SKM-1 treated with dmso at 0.1 percent for 144 hours (cell line): ENCODE results near the gene DIRAS1.

Source experiments
- DNase-seq: peaks from one replicate; lab custom pipeline; 2025; ENCODE audit not compliant: unreplicated experiment; lab: John Stamatoyannopoulos, UW

The DIRAS1 gene

DNA sequence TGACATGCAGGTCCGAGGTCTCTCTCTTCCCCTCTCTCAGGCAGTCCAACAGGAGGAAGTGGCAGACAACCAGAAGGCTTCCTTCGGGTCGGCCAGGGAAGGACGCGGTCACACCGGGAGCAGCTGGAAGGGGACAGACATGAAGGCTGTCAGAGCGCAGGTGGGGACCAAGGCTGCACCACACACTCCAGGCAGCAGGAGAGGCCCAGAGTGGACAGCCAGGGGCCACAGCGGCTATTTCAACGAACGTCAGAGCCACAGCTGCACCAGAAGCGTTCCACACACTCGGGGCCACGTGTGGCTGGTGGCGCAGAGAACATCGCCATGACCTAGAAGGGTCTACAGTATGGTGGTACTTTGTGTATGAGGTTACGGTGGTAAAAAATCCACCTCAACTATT, 34.6 kb upstream of the DIRAS1 start:
- DNase-seq = no peak

DNA sequence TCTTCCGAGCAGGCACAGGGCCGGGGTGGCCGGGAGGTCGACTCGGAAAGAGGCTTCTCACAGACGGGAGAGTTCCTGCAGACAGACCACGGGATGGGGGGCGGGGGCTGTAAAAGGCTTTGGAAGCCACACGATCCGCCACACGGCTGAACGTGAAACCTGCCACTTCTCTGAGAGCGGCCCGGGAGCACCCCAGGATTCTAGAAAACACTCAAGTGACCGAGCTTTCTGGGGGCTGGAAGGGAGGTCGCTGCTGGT, 34.2 kb upstream of the DIRAS1 start:
- DNase-seq = no peak

DNA sequence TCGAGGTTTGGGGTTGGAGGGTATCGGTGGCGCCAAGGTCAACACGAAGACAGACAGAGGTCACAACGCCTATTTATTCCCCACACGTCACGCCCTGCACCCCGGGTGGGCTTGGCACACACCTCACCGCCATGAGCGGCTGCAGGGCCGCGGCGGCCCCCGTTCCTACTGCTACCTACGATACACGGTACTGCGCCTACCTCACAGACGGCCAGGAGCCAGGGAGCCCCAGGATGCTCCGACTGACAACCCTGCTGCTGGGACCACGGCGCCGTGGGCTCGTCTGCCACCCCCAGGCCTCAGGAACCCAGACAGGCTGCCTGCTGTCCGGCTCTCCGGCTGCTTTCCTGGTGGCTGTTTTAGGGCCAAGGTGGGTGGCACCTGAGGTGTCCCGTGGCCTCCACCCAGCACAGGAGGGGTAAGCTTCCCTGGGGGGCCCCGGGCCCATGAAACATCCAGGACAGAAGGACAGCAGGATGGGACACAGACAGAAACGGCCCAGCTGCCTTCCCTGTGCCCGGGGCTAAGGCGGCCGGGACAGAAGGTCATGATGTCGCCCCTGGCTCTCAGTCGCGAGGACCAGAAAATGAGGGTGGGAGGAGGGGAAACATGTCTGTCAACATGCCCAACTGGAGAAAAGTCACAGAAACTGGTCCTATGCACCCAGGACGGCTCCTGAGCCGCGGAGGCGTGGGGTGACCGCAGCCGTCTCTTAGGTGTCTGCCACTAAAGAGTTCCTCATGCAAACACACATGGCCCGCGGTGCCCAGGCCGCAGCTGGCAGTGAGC, 33.7 kb upstream of the DIRAS1 start:
- DNase-seq = no peak

DNA sequence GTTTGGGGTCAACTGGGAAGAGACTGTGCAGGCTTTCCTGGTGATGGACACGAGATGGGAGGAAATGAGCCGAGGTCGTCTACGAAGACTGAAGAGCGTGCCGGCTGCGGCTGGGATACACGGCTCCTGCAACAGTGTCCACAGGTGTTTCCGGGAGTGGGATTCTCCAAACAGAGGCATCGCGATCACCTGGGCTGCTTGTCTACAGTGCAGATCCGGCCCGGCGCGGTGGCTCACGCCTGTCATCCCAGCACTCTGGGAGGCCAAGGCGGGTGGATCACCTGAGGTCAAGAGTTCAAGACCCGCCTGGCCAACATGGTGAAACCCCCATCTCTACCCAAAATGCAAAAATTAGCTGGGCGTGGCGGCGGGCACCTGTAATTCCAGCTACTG, 30.3 kb upstream of the DIRAS1 start:
- no peak for DNase-seq

DNA sequence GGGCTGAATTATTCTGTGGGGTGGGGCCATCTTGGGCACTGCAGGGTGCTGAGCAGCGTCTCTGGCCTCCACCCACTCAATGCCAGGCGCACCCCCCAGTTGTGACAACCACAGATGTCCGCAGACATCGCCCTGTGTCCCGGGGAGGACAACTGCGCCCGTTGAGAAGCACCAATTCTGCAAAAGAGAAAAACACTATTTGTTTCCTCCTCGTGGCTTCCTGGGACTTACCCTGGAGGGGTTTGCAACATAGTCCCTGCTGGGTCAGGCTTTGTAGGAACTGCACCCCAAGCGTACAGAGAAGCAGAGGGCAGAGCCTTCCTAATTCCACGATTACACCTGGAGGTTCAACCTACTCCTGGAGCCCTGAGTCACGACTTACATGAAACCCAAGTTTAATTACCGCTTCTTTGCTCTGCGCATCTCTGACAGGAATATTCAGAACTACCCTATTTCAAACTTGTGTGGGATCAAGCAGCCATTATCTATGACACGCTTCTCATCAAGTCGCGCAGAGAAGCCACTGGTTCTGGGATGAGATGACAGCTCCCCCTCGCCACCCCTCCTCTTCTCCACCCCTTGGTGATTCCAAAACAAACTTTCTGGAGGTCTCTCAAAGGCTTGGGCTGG, 29.8 kb upstream of the DIRAS1 start:
- DNase-seq = no peak

DNA sequence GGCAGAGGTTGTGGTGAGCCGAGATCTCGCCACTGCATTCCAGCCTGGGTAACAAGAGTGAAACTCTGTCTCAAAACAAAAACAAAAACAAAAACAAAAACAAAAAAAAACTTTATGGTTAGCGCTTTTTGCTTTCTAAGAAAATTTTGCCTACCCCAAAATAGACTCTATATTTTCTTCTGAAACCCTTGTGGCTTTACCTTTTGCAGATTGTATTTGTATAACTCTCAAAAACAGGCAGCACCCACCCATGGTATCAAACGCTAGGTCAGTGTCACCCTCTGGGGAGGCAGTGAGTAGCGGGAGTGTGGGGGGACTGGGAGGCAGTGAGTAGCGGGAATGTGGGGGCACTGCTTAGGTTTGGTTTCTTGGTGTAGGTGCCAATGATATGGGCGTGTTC, 26.2 kb upstream of the DIRAS1 start:
- DNase-seq = no peak

DNA sequence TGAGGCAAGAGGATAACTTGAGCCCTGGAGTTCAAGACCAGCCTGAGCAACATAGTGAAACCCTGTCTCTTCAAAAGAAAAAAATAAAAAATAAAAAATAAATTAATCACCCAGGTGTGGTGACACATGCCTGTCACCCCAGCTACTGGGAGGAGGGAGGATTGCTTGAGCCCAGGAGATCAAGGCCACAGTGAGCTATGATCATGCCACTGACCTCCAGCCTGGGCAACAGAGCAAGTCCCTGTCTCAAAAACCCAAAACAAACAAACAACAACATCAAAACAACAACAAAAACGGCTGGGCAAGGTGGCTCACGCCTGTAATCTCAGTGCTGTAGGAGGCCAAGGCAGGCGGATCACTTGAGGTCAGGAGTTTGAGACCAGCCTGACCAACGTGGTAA, 22.9 kb upstream of the DIRAS1 start:
- DNase-seq = no peak

DNA sequence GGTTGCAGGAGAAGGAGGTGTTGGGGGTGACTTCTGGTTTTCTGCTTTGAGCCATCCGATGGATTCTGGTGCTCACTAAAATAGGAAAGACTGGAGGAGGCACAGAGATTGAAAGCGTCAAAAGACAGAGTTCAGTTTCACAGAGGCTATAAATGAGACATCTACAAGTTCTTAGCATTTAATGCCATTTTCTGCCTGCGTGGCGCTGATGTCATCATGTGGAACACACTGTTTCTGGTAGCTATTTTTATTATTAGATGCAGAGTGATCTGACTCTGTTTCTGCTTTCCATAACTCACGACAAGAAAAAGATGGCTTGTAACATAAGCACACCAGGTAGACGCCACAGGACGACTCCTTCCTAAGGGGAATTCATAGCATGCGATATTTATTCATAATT, 21.9 kb upstream of the DIRAS1 start:
- DNase-seq = no peak

DNA sequence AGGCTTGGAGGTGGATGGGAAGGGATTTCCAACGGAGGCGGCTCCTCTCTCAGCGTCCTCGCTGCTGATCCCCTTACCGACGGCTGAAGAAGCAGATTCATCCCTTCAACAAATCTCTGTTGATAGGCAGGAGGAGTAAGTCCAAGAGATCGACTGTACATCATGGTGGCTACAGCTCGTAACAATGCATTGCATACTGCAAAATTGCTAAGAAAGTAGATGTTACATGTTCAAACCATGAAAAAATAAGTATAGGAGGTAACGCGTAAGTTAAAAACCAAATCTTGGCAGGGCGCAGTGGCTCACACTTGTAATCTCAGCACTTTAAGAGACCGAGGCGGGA, 19.1 kb upstream of the DIRAS1 start:
- no peak for DNase-seq

DNA sequence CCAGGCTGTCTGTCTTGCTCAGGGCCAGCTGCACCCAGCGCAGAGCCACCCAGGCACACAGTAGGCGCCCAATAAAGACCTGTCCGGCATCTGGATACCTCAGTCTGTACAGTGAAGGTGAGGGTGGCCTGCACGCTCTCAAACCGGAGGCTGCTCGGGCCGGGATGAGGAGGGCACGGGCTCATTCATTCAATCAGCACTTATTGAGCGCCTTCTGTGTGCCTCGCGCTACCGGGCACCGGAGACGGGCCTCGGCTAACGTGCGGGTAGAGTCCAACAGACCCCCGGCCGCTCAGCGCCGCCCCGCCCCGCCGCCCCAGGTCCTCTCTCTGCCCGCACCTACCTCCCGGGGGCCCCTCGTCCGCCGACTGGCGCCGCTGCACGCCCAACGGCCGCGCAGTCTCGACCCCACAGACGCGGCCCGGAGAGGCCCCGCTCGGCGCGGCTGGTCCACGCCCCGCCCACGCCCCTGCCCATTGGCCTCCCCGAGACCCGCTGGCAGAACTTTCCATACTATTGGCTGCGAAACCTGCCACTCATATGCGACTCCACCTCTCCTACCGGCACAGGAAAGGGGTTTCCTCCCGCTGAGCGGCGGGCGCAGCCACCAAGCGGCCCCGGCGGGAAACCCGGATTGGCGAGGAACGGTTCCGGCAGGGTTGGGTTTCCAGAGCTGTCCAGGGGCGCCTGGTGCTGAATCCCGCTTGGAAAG, 18.6 kb upstream of the DIRAS1 start, which contains the start of gene SLC39A3:
Gene SLC39A3, minus strand, starts transcription at position 416 of the 712 bp plus-strand sequence. CDS start 2,760 bp downstream, outside the sequence.
- peak; percentile 92 for DNase-seq

DNA sequence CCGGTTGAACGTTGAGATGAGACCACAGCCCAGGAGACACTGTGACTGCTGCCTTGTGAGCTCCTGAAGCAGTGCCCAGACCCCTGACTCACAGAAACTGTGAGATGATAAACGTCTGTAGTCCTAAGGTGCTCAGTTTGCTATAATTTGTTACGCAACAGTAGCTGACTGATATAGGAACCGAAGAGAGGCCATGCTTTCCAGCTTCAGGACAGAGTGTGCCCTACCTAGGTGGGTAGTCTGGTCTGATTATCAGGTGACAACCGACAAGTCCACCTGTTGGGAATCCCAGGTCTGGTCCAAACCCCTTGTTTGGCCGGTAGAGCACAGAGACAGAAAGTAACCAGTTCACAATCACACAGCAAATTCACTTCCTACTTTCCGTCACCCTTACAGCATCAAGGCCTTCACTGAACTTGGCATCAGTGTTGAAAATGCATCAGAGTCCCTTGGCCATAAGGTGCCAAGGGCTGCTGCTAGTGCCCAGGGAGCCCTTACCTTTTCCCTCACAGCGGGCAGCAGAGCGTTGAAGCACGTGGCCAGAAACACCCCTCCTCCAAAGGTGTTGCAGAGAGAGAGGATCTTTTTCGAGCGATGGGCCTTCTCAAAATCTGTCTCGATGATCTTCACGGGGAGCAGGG, 15.5 kb upstream of the DIRAS1 start:
- no peak for DNase-seq

DNA sequence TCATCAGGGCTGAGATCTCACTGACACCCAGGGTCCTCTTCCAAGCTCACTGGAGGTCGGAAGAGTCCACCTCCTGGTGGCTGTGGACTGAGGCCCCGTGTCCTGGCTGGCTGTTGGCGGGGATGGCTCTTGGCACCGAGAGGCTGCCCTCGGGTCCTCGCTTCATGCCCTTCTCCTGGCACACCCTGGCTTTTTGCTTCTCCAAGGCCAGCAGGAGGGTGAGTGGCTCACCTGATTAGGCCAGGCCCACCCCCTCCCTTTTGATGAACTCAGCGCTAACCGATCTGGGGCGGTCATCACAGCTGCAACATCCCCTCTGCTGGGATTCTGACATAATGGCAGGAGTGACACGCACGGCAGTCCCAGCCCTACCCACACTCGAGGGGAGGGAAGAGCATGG, 14.2 kb upstream of the DIRAS1 start:
- DNase-seq = no peak

DNA sequence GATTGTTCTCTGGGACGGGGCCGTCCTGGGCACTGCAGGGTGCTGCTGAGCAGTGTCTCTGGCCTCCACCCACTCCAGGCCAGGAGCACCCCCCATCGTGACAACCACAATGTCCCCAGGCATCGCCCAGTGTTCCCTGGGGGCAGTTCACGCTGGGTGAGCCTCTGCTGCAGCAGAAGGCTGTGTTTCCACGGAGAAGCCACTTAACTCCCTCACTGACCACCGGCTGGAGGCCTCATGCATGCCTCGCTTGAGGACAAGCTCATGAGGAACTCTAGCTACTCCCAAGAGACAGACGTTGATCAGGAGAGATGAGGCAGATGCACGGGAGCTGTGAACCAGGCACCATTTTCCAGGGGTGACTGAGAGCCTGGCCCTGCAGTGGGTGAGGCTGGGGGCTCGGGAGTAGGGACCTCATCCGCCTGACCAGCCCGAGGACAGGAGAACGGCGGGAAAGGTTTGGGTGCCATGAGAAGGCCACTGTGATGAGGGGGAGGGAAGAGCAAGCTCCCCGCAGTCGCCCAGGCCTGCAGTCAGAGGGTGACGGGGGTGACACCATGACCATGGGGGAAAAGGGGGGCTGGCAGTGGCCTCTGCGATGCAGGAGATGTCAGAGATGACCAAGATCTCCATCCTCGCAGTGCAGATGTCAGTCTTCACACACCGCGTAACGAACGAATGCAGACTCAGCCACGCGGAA, 13.6 kb upstream of the DIRAS1 start:
- DNase-seq = no peak

DNA sequence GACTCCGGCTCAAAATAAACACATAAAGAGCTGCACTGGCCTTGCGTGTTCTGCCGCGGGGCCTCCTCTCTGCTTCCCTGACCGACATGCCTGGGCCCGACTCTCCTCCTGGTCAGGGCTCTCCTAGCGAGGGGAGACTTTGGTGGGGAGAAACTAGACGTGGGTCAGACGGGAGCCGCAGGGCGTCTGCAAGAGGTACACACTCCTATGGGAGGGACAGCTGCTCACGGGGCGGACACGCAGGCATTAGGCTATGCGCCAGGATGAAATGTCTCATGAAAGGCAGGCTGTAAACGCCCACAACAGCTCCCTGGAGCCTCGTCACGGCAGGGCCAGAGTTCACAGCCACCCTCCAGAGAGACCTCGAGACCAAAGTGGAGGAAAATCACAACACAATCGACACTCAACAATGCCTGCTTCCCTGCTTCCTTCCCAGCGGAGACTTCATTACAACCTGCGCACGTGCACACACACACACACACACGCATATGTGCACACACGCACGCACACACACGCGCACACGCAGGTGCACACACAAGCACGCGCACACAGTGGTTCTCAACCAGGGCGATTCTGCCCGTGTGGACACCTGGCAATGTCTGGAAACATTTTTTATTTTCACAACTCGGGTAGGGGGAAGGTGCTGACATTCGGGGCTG, 12.9 kb upstream of the DIRAS1 start:
- no peak for DNase-seq

DNA sequence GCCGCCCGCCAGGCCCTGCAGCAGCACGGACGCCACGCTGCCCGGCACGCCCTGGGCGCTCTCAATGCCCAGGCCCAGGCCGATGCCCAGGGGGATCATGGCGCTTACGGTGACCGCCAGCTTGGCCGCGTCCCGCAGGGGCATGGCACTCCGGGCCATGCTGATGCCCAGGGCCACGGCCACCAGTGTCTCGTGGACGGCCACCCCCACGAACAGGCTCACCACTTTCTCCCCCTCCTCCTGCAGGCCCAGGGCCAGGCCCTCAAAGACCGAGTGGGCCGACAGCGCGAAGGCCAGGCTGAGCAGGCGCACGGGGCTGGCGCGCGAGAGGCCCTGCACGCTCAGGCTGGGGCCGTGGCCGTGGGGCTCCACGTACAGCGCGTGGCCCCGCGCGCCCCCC, 11.7 kb upstream of the DIRAS1 start:
- DNase-seq = no peak

DNA sequence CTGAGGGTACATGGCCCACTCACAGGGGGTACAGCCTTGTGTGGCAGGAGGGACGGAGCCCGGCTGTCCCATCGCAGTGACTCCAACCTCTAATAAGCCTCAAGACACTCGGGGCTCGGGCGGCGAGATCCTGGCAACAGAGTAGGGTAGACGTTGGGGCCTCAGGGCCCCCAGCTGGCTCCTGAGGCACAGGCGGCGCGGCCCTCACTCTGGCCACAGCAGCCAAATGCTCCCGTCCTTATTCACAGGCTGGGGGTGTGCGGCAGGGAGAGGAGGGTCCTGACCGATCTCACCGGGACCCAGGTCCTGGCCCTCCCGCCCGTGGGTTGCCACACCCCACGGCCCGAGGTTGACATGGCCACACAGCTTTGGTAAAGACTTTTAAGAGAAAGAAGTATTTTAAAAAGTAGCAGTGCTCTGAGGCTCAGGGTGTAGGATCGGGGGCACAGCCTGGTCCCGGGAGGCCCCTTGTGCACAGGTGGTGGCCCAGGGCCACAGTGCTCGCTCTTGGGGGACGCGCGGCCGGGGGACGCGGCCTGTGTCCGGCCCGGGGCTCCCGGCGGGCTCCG, 11.1 kb upstream of the DIRAS1 start:
- no peak for DNase-seq

DNA sequence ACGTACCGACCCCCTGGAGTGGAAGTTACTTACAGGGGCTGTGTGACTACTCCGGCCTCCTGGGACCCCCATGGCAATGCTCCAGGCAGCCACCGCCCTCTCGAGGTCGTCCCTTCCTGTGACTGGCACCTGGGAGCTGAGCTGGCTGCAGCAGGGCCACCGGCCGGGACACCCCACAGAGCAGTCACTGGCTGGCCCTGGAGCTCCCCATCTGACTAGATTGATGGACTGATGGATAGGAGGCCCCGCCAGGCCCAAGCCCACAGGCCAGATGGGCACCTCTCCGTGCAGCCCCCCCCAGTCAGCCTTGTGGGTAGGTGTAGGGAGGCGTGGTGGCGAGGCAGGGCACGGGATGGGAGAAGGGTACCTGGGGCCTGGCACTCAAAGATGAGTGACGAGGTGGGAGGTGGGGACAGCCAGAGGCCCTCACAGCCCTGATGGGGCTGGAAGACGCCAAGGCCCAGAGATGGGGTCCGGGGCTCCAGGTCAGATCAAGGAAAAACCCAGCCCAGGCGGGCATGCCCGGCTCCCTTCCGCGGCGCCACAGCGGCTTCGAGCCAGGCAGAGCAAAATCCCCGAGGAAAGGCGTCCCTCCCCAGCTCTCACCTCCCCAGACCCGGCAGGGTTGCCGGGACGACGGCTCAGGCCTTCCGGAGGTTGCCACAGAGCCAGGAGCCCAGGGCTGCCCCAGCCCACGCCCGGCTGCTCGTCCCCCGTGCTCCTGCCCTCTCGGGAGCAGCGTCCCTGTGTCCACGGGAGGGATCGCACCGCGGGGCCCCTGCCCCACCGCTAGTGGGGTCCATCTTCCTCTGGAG, 10.2 kb upstream of the DIRAS1 start:
- no peak for DNase-seq

DNA sequence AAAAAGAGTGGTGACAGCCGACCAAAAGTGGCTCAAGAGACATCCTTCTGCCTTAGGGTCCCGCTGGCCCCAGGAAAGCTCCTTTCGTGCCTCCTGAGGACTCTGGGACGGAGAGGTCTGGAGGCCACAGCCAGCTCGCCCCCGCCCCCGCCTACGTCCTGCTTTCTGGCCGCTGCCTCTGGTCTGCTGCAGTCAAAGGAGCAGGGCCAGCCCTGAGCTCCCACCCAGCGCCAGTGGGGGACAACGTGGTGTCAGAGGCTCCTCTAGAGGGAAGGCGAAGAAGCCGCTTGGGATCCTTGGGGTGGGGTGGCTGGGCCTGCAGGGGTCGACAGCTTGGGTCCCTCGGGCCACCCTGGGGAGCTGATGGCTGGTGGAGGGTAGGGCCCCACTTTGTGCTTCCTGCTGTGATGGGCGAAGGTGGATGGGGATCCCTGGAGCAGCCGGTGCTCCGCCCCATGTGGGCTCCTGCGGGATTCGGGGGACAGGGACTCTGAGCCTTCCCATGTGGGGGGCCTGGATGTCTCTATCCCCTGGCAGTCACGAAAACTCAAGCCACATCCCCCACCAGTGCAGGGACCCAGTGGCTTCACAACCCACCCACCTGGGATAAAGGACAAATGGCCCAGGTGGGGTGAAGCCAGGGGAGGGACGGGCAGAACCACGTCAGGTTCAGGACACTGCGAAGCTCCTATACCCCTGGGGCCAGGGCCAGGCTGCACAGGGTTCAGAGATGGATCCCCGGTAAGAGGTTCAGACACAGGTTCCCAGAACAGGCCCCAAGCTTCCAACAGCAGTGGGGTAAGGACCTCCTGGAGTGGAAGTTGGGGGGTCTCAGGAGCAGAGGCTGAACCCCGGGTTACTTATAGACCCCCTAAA, 9.0 kb upstream of the DIRAS1 start:
- no peak for DNase-seq
